Natural killer cell (primary cell): Measurements from ENCODE around the gene SHROOM1. TPM values are rescaled to one million over a fixed set of nuclear protein-coding genes. Genes with fewer than 3 reads are reported as not detected.

Experiments used
- ATAC-seq, 3 donors: fragments of 150-1000 bp in 2 of 3; fragments of 200-7000 bp in 1 of 3; cut with Tn5 transposase; 1 replicate in 1 of 3; 2 replicates in 2 of 3; pipeline ENCODE4 v1.10.0; 2021; ENCODE audit warnings: mild to moderate bottlenecking in 2 of 3, moderate library complexity in 2 of 3
- DNase-seq, 2 donors: peaks; one replicate each; pipeline versions ENCODE4 v3.0.0 to v3.0.0-alpha.2; 2013 to 2021; ENCODE audit warnings: mixed read lengths in 1 of 2
- H3K27ac ChIP-seq: one replicate; pipeline ENCODE4 v1.5.1; 2013; ENCODE audit warnings: mild to moderate bottlenecking, low read length
- H3K27me3 ChIP-seq: one replicate; pipeline ENCODE4 v1.6.1; 2013; ENCODE audit warnings: low read length; ENCODE audit not compliant: control insufficient read depth, insufficient read depth
- H3K36me3 ChIP-seq: one replicate; pipeline ENCODE4 v1.6.1; 2013; ENCODE audit warnings: low read length; ENCODE audit not compliant: control insufficient read depth, insufficient read depth
- H3K4me1 ChIP-seq: one replicate; pipeline ENCODE4 v1.6.1; 2013; ENCODE audit warnings: low read length; ENCODE audit not compliant: control insufficient read depth, insufficient read depth
- H3K4me3 ChIP-seq: one replicate; pipeline ENCODE4 v1.5.1; 2013; ENCODE audit warnings: low read length
- H3K9me3 ChIP-seq: one replicate; pipeline ENCODE4 v1.6.1; 2013; ENCODE audit warnings: low read length; ENCODE audit not compliant: control insufficient read depth, insufficient read depth
- H3K27ac Mint-ChIP-seq, 2 donors: one replicate each; pipeline ENCODE4 v1.8.0; 2022; ENCODE audit warnings: mild to moderate bottlenecking in 2 of 2, mixed read lengths in 2 of 2, moderate library complexity in 1 of 2
- H3K27me3 Mint-ChIP-seq, 2 donors: one replicate each; pipeline ENCODE4 v1.8.0; 2022; ENCODE audit warnings: low read depth in 2 of 2, mixed read lengths in 2 of 2
- H3K36me3 Mint-ChIP-seq: one replicate; pipeline ENCODE4 v1.8.0; 2022; ENCODE audit warnings: mixed read lengths
- H3K4me1 Mint-ChIP-seq, 2 donors: one replicate each; pipeline ENCODE4 v1.8.0; 2022; ENCODE audit warnings: mixed read lengths in 2 of 2
- H3K4me3 Mint-ChIP-seq: one replicate; pipeline ENCODE4 v1.8.0; 2022; ENCODE audit warnings: mild to moderate bottlenecking, moderate library complexity, mixed read lengths
- H3K9me3 Mint-ChIP-seq, 2 donors: one replicate each; pipeline ENCODE4 v1.8.0; 2022; ENCODE audit warnings: mixed read lengths in 2 of 2
- CTCF ChIP-seq: fragments of 200-600 bp; IDR thresholded peaks from one replicate; pipeline ENCODE4 v1.8.0; 2022; ENCODE audit warnings: antibody characterized with exemption
- WGBS: methylation state at CpG from one replicate; pipeline ENCODE4 v1.1.7; 2013; ENCODE audit warnings: missing lambda C conversion rate; ENCODE audit not compliant: insufficient coverage; 5-methylcytosine and 5-hydroxymethylcytosine counted together
- intact Hi-C: fragments of 100-400 bp; cut with micrococcal nuclease; formaldehyde crosslinking; loops from one replicate; pipeline ENCODE4 v1.14.2; 2022
- total RNA-seq, 4 donors: library from RNA; stranded (reverse); fragments of 120-200 nt in 1 of 4; gene quantifications; one replicate each; pipeline versions ENCODE4 v1.2.3 to v1.2.4, GENCODE V29; 2013 to 2022

The SHROOM1 gene
- total RNA-seq, 3 donors from 2014 or later (not counting 1 experiment from before 2014, with no cell fraction given), result 0.82 to 3.5 (median 0.85) TPM

GRCh38 chr5:132865668-132866341 is 35.4 kb upstream of the SHROOM1 start:
- Histone ChIP-seq H3K4me1 (peaks cover 14% of the 10 kb centered on the region), H3K36me3 (peaks cover 5% of the 10 kb centered on the region), H3K9me3 (no peaks in the 10 kb centered on the region), H3K4me3 (peak overlapping the region; percentile 73), H3K27me3 (no peaks in the 10 kb centered on the region), H3K27ac (peak overlapping the region; percentile 98)
- DNase-seq (no peak), ATAC-seq (peak; percentile 16 to 25 (median 19))
- H3K27me3 Mint-ChIP-seq, result peaks cover 2 to 15% of the 10 kb centered on the region in 2 donors
- no peak for TF ChIP-seq CTCF
- intact Hi-C loops, result loop anchor here (1.0 kb wide), 1 partner anchor 185 kb away; no protein-coding TSS in a partner anchor
- H3K36me3 Mint-ChIP-seq, result no peaks in the 10 kb centered on the region
- 45% methylated on average over 29 of the region's 30 CpGs for WGBS
- H3K27ac Mint-ChIP-seq, result peak overlapping the region; percentile 97 to 99
- peak overlapping the region; percentile 100 for H3K4me3 Mint-ChIP-seq
- peaks cover 26 to 27% of the 10 kb centered on the region in 2 donors for H3K4me1 Mint-ChIP-seq
- no peaks in the 10 kb centered on the region for H3K9me3 Mint-ChIP-seq

- Mint-ChIP-seq H3K9me3 (no peaks in the 10 kb centered on the region), H3K36me3 (no peaks in the 10 kb centered on the region), H3K27ac (no peak overlapping the region), H3K27me3 (peaks cover 11 to 15% of the 10 kb centered on the region in 2 donors), H3K4me3 (no peak overlapping the region), H3K4me1 (peaks cover 6 to 7% of the 10 kb centered on the region in 2 donors)
- TF ChIP-seq CTCF, result no peak
- Histone ChIP-seq H3K36me3 (no peaks in the 10 kb centered on the region), H3K4me3 (no peak overlapping the region), H3K27ac (no peak overlapping the region), H3K27me3 (no peaks in the 10 kb centered on the region), H3K9me3 (no peaks in the 10 kb centered on the region), H3K4me1 (peaks cover 4% of the 10 kb centered on the region)
- WGBS, result 64% methylated on average over 3 of the region's 5 CpGs
- intact Hi-C loops, result no loop called here
- ATAC-seq (no peak), DNase-seq (no peak)
Observed at GRCh38 chr5:132860742-132861141, 30.3 kb upstream of the SHROOM1 start.

- ATAC-seq (no peak), DNase-seq (no peak)
- Histone ChIP-seq H3K27ac (no peak overlapping the region), H3K4me1 (no peaks in the 10 kb centered on the region), H3K27me3 (no peaks in the 10 kb centered on the region), H3K9me3 (no peaks in the 10 kb centered on the region), H3K36me3 (no peaks in the 10 kb centered on the region), H3K4me3 (no peak overlapping the region)
- Mint-ChIP-seq H3K27ac (no peak overlapping the region), H3K4me3 (no peak overlapping the region), H3K27me3 (peaks cover 13 to 15% of the 10 kb centered on the region in 2 donors), H3K9me3 (no peaks in the 10 kb centered on the region), H3K4me1 (no peaks in the 10 kb centered on the region), H3K36me3 (no peaks in the 10 kb centered on the region)
- WGBS, result 64% methylated on average over 1 of the region's 2 CpGs
- intact Hi-C loops, result no loop called here
- TF ChIP-seq CTCF, result no peak
Observed at GRCh38 chr5:132859889-132860437, 29.5 kb upstream of the SHROOM1 start.
